HG03139 (cell line): ENCODE results near the gene AKAP10.
"Not testable (repeated sequence)": the region's sequence is repeated elsewhere in the genome, so short reads cannot be mapped to it uniquely, and the experiment has no call there.

Experiments used
- ATAC-seq: cut with Tn5 transposase; IDR thresholded peaks from one replicate; pipeline ENCODE4 v1.9.1; 2021; ENCODE audit not compliant: unreplicated experiment

The AKAP10 gene

DNA sequence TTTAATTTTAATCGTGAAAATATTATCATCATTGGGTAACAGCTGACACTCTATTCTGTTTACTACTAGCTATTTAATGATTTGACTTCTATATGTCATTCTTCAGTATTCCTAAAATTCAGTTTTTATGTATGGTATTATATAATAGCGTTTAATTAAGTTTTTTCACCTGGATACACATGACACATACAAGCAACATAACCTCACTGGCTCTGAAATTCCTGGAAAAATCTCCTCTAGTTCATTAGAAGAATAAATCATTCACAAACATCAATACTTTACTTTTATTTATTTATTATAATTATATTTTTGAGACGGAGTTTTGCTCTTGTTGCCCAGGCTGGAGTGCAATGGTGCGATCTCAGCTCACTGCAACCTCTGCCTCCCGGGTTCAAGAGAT is 44.0 kb downstream of the AKAP10 start:
- no peak for ATAC-seq

DNA sequence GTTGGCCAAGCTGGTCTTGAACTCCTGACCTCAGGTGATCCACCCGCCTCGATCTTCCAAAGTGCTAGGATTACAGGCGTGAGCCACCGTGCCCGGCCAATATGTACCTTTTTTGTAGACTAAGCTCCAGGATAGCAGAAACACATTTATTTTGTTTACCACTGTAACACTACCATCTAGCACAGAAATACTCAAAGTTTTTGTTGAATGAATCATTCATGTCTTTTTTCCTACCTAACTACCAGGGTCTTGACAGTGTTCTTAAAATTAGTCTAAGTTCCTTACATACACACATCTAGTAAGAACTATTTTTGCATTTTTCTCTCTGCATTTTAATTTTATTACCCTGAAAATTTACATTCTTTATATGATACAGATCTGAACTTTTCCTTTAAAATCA is 44.4 kb downstream of the AKAP10 start:
- no peak for ATAC-seq

DNA sequence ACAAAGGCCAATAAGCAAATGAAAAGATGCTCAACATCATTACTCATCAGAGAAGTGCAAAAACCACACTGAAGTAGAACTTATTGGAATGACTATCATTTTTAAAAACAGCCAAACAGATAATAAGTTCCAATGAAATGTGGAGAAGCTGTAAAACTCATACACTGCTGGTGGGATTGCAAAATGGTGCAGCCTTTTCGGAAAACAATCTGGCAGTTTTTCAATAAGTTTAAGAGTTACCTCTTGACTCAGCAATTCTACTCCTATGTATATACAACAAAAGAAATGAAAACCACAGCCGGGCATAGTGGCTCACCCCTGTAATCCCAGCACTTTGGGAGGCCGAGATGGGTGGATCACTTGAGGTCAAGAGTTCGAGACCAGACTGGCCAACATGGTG is 49.3 kb downstream of the AKAP10 start:
- no peak for ATAC-seq

DNA sequence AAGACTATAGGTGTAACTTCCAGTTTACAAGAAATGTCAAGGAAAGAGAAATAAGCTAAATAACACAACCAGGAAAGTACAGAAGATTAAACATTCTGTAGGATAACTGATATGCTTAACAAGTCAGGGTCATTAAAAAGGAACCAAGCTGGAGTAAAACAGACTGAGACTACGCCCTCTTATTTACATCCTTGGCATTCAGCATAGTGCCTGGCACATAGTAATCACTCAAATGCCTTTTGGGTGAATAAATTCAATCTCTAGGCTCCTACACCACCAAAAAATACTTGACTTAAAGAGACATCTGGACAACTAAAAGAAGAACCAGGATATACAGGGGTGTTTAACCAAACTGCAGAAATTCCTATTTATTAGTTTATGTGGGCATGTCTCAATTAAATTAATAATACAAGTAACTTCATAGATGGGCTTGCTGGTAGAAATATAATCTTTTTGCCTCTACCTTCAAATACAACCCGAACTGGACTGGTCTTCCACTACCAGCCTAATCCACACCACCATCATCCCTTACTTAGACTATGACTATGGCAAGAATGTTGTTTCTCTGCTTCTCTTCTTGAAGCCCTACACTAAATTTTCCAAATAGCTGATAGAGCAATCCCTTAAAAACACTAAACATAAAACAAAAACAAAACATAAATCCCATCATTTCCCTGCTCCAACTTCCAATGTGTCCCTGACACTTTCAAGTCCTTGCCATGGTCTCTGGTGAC is 62.2 kb downstream of the AKAP10 start:
- ATAC-seq: no peak

DNA sequence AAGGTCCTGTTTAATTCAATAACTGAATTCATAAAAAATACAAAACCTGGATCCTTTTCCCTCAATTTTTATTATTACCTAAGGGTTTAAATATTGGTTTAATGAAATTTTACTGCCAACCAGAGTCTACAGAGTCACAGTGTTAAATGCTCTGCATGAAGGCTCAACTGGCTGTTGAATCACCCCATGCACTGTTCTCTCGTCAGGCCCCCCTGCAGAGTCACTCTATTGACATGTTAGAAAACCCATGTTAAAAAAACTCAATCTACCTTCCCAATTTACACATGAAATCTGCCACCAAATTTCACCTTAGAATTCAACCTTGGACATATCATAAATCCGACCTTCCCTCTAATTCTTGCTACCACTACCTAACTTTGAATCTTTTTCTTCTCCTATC is 66.6 kb downstream of the AKAP10 start:
- ATAC-seq: no peak

DNA sequence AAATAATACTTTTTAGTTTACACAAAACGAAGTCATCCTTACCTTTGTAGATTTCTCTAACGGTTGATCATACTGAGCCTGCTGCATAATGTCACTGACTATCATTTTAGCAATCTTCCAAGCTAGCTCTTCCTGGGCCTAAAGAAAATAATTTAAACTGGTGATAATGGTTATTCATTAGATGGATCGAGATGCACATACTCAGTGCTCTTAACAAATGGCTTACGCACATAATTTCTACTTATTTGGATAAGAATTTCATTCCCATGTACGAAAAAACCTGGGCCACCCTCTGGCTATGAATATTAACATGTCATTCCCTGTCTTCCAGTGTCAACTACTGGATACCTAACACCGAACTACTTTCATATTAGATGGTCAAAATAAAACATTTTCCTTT is 68.5 kb downstream of the AKAP10 start:
- ATAC-seq: no peak

DNA sequence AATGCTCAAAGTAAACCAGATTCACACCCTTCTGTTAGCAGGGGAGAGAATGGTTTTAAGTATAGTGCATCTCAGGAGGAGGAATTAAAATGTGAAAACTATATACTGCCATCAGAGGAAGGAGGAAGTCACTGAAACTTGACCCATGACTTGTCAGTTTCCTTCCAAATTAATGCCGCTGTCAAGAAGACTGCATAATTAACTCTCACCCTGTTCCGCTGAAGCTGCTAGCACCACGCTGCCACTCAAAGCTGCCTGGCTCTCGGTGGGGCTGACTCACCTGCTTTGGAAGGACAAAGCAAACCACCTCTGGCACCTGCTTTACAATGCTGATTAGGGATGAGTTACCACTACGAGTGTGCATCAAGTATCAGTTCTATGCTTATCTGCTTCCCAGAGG is 72.1 kb downstream of the AKAP10 start:
- no peak for ATAC-seq

DNA sequence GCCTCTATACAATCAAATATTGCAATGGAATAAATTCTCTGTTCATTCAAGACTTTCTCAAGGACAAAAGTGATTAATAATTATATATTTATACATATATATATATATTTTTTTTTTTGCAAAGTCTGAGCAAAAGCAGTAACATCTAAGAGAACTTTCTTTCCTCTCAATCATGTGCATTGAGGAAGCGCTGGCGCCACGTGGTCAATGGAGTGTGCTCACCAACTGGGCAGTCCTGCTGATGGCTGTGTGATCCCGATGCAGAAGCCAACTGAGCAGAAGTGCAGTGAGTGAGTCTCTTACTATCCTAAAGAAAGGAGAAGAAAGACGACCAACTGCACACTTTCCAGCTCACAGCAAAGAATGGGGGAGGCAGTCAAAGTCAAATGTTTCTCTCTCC is 72.7 kb downstream of the AKAP10 start:
- ATAC-seq: no peak

DNA sequence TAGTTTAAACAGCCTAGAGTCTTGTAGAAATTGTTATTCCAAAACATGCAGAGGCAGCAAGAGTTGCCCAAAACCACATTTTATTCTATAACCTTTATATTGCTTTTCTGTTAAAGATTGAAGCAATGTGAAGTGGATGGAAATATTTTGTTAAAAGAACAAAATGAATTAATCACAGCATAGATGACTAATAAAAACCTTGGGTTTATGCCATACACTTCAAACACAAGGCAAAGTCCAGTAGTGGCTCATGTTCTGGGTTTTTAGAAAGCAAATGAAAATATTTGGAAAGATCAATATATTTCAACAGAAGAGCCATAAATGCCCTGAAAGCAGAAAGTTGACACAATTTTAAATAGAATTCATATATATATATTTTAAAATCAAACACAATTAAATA is 73.2 kb downstream of the AKAP10 start:
- ATAC-seq: no peak

DNA sequence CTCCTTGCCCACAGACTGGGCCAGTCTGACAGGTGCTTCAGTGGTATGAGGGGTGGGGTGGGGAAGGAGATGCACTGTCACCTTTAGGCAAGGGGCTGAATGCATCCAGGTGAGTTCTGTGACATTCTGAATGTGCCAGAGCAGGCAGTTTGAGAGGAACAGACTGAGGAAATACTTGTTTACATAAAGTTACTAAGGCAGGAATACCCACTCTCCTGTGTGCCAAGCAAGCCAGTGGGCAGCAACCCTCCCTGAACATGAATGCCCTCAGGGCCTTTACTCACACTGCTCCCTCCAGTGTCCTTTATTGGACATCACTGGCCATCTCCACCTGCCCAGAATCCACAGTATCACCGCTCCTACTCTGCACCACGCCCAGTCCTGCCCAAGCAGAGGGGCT is 76.8 kb downstream of the AKAP10 start:
- no peak for ATAC-seq

DNA sequence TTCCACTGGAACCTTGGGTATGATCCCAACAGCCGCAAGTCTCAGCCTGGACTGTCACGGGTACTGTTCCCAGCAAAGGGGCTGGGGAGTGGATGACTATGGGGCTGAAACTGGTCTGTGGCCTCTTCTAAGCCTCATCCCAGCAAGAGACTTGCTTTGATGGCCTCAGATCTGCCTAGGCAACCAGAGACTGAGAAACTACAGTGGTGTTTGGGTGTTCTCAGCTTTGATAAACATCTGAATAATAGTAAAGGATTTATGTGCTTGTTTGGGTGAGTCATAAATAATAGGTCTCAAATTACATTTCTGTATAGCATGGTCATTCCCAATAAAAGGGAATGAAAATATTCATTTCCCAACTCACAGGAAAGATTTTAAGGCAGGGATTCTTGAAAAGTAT is 79.7 kb downstream of the AKAP10 start:
- ATAC-seq: no peak

DNA sequence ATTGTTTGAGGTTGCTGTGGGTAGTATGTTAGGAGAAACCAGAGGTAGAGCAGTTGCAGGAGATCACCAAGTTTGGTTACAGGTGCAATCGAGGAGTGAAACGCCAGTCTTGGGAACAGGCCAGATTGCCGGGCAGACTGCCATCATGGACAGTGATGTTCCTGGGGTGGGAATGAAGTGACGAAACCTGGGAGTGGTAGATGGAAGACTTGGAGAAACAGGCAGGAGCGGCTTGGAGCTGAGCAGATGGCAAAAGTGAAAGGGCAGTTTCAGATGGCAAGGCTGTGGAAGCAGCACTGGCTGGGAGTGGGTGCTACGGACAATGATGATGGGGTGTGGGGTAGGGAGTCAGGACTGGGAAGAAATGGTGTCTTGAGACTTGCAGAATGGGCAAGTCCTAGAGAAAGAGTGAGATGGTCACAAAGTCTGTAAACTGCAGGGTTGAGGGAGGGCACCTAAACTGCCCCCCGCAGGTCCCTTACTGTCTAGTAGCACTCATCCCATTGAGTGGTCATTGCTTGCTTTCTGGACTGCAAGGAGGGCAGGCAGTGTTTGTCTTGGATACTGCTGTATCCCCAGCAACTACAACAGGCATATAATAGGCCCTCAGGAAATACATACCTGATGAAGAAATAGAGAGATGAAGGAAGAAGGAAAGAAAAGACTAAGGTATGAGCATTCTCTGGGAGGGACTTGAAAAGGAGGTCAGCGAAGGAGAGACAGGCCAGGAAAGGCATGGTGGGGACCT is 80.4 kb downstream of the AKAP10 start:
- no peak for ATAC-seq

DNA sequence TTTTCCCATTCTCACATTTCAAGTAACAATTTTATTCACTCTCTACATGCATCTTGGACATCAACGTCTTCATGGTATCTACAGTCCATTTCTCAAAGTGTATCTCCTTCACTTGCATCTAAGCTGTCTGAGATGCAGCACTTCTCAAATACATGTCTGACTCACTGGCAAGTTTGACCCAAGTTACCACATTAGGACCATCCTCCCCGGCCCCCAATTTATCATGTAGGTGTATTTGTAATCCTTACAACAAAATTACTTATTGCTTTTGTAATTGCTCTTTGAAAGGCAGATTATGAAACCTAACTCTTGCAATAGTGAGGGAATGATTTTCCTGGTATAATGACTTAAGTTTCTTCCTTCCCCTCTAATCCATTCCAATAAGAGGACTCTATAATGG is 80.9 kb downstream of the AKAP10 start:
- ATAC-seq: no peak

DNA sequence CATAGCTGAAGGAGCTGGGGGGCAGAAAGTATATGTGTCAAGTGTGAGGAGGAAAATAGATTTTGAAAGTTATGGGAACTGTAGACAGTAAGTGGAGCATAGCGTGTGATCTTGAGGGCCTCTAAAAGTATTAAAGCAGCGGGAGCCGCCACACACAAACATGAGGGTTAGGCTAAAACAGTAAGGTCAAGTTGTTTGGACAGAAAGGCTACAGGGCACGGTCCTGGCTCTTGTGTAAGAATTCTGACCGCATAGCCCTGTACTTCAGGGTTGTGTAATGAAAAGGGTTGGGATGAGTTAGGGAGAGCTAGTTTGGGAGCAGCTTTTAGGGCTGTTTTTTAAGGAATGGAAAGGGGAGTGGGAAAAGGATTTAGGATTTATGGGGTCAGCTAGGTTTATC is 87.1 kb downstream of the AKAP10 start:
- ATAC-seq: not testable (repeated sequence)

DNA sequence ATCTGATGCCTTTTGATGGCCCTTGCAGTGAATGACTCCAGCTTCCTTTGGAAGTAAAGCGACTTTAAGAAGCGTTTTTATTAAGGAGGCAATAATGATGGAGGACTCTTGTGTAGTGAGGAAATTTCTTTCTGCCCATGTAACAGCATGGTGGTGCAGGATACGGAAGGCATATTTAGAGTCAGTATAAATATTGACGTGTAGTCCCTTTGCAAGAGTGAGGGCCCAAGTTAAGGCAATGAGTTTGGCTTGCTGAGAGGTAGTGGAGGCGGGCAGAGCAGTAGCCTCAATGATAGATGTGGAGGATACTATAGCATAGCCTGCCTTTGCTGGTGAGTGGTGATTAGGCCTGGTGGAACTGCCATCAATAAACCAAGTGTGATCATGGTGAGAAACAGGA is 87.6 kb downstream of the AKAP10 start:
- ATAC-seq: not testable (repeated sequence)

DNA sequence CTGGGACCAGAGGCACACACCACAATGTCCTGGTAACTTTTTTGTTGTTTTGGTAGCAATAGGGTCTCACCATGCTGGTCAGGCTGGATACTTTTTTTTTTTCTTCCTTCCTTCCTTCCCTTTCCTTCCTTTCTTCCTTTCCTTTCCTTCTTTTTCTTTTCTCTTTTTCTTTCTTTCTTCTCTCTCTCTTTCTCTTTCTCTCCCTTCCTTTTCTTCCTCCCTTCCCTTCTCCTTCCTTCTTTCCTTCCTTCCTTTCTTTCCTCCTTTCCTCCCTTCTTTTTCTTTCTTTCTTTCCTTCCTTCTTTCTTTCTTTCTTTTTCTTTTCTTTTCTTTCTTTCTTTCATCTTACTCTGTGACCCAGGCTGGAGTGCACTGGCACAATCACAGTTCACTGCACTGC is 91.5 kb downstream of the AKAP10 start:
- no peak for ATAC-seq

DNA sequence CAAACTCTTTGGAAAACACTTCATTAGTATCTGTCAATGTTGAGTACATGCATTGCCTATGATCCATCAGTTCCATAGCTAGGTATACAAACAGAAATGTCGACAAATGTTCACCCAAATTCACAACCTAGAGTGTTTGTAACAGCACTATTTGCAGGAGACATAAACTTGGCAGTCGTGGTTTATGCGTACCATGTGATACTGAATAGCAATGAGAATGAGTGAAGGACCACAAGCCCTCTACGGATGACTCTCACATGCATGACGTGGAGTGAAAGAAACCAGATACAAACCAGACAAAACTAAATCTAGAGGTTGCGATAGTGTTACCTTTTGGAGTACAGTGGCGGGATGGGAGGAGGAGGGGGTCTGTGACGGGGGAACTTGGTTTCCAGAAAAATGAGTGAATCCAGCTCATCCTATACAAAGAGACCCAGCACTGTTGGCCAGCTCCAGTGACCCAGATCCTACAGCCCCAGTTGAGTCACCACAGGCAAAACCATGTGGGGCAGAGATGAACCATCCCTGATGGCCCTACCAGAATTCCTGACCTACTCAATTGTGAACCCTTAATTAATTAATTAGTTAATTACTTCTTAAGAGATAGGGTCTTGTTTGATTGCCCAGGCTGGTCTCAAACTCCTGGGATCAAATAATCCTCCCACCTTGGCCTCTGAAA is 94.0 kb downstream of the AKAP10 start:
- ATAC-seq: no peak

DNA sequence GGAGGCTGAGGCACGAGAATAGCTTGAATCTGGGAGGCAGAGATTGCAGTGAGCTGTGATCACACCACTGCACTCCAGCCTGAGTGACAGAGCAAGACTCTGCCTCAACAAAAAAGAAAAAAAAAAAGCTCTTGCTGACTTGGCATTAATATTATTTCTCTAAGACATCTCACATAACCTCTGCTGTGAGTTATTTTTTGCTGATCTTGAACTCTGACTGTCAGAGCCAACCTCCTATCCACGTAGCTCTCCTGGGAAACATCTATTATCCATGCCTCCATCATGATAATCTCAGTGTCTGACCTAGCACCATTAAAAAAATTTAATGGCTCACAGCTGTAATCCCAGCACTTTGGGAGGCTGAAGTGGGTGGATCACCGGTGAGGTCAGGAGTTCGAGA is 97.2 kb downstream of the AKAP10 start:
- ATAC-seq: no peak

DNA sequence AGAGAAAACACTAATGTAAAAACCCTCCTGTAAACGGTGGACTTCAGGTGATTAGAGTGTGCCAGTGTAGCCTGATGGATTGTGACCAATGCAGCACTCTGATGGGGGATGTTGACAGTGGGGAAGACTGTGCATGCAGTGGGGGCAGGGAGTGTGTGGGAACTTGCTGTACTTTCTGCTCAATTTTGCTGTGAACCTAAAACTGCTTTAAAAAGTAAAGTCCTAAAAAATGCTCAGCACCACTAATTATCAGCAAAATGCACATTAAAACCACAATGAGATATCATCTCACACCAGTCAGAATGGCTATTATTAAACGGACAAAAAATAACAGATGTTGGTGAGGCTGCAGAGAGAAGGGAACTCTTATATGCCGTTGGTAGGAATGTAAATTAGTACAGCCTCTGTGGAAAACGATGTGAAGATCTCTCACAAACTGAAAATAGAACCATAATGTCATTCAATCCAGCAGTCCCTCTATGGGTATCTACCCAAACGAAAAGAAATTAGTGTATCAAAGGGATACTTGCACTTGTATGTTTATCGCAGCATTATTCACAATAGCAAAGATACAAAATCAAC is 100.2 kb downstream of the AKAP10 start:
- no peak for ATAC-seq

DNA sequence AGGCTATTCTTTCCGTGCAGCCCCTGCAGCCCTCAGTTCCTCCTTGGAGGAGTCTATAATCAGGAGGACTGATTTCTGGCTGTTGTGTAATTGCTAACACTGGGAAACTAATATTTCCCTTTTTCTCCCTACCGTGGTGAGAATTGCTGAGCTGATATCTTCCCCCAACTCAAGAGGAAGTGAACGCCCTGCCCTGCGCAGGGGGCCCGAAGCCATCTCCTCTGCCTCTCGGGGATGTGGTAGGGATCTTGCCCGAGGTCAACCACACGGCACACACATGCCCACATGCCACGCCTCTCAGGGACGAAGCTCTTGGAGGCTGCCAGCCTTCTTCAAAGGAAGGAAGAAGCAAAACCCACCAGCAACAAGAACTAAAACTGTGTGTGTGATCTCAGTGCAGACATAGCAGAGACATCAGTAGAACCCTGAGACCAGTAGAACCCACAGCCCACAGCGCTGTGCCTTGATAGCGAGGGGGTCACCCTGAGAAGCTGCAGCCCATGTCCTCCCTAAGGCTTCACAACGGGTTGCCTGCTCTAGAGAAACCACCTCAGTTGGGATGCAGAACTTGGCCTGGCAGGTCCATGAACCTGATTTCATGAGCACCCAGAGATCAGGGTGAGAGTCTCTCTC is 101.0 kb downstream of the AKAP10 start:
- ATAC-seq: no peak

DNA sequence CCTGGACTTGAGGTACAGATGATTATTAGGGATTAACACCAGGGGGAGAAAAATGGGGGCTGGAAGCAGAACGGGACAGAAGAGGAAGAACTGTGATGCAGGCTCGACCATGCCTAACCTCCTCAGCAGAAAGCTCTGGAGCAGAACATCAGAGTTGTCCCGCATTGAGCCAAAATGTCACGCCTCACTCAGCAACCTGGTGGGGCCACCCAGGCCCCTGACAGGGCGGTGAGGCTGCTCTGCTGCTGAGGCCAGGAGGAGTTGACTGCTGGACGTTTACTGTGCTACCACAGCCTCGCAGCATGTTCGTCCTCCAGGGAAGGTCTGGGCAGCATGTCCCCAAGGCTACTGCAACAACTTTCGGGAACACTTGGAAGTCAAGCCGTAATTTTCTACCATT is 103.4 kb downstream of the AKAP10 start:
- no peak for ATAC-seq
